CD4-positive, alpha-beta T cell treated with Interleukin-21 for 1 hour (primary cell): ENCODE data around the gene SLCO1C1.

Experiments
- DNase-seq: peaks from one replicate; pipeline ENCODE4 v3.0.0-alpha.2; 2020

The SLCO1C1 gene

GRCh38 chr12:20800160-20800559 lies 105.0 kb downstream of the SLCO1C1 start:
- no peak for DNase-seq

GRCh38 chr12:20801035-20801434 lies 105.9 kb downstream of the SLCO1C1 start:
- no peak for DNase-seq
